ENCODE results near the gene EFCAB8.

Gene EFCAB8

GRCh38 chr20:33007376-33008335 lies 148.9 kb downstream of the EFCAB8 start, which contains the start of gene BPIFB2:
Gene BPIFB2 (plus strand): TSS chr20:33007704. CDS start chr20:33008575, 871 bp downstream.
- no peak for DNase-seq (ENCODE audit: low spot score)

DNA sequence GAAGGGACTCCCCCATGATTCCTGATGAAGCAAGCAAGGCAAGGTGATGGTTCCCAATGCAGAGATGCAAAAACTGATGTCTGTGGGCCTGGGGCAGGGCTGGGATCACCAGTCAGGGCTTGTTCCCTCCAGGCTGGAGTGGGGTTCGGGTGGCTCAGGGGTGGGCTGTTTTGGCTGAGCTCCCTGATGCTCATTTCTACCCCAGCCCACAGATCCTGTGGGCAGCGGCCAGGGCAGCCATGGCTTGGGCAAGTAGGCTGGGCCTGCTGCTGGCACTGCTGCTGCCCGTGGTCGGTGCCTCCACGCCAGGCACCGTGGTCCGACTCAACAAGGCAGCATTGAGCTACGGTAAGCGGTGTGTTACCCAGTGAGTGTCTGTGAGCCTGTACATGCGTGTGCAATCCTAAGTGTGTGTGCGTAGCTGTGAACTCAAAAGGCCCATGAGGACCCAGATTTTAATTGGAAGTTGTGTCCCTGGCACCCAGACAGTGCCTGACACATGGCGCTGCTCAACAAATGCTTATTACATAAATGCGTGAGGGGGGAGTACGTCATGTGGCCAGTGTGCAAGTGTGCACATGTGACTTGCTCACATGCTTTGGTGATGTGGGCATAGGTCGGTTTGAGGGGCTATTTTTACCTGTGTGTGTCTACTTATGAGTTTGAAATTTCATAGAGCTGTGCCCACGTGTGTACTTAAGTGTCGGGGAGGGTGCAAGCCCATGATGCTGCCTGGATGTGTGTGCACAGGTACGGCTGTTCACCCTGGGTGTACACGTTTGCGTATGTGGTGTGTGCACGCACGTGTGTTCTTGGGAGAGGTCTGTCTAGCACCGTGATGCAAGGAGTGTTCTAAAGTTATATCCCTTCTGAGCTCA lies 149.9 kb downstream of the EFCAB8 start:
- DNase-seq (ENCODE audit: low spot score), result no peak

DNA sequence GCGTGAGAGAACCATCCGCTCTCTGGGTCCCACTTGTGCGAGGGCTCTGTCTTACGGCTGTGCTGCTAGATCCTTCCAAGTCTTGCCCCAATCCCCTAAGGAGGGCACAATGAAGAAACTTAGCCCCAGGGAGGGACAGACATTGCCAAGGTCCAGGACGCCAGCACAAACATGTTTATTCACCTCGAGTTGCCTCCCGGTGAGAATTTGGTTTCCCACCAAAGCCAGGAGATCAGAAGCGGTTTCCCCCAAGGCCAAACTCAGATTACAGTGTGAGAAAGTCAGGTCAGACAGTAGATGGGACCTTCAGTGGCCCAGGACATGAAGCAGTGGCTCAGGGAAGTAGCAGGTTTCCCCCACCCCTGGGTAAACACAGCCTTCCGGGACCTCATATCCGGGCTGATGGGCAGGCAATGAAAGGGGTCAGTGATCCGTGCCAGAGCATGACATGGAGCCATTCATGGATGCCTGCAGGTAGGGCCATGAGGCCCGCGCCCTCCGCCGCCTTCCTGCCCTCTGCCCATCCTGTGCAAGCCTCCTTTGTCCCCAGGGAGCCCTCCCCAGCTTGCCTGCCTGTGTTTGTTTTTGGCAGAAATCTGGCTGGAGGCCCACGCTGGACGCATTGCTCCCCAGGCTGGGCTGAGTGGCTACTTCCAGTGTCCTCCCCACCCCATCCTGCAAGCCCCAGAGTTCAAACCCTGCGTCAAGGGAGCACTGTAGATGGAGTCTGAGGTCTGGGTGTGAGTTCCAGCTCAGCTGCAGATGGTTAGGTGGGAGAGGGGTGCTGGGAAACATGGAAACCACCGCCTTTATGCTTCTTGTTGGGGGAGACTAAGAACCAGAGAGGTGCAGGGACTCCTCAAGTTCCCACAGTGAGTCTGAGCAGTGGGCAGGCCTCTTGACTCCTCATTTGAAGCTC lies 150.8 kb downstream of the EFCAB8 start:
- no peak for DNase-seq (ENCODE audit: low spot score)

GRCh38 chr20:33010133-33010504 lies 151.4 kb downstream of the EFCAB8 start:
- DNase-seq (ENCODE audit: low spot score), result no peak

DNA sequence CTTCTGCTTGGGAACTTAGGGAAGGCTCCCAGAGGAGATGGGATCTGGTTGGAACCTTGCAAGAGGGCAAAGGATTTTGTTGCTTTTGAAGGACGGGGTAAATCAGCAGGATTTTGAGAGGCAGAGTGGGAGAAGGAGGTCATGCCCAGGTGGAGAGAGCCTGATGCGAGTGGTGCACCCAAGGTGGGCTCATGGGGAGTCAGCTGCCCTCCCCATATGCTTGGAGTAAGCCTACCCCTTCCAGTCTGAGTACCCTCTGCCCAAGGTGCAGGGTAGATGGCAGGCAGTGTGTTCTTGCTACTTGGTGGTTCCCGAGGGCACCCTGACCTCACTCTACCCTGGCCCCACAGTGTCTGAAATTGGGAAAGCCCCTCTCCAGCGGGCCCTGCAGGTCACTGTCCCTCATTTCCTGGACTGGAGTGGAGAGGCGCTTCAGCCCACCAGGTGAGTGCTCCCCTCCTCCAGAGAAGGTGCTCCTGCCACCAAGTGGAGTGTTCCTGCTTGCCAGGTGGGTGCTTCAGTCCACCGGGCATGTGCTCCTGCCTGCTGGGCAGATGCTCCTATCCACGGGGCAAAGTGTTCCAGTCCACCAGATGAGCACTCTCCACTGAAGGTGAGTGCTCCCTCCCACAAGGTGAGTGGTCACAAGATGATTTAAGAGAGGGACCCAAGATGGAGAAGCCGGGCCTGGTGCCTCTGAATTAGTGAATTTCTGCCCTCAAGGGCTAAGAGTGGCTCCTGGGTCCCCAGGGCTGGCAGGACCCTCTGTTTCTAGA lies 152.1 kb downstream of the EFCAB8 start:
- DNase-seq (ENCODE audit: low spot score), result no peak

Data from AG08396 (cell line).